GM12864 (cell line): ENCODE results near the gene FAM221B.

ENCODE experiments used
- DNase-seq: peaks from one replicate; pipeline ENCODE4 v3.0.0-alpha.2; 2011; ENCODE audit warnings: low read depth
- H3K4me3 ChIP-seq: 2 replicates; pipeline ENCODE4 v1.5.1; 2011; ENCODE audit warnings: mild to moderate bottlenecking, low read depth, low read length, control low read depth
- CTCF ChIP-seq: IDR thresholded peaks from 2 replicates; pipeline ENCODE4 v1.5.1; 2011; ENCODE audit warnings: low read depth, mild to moderate bottlenecking, moderate library complexity, low read length, control low read depth, inconsistent platforms; ENCODE audit errors: missing control alignments

The FAM221B gene

GRCh38 chr9:35847792-35848572 lies 19.4 kb upstream of the FAM221B start:
- no peak for TF ChIP-seq CTCF
- peak; percentile 86 for DNase-seq

GRCh38 chr9:35845824-35846771 lies 17.6 kb upstream of the FAM221B start:
- DNase-seq, result no peak
- no peak overlapping the region for H3K4me3 ChIP-seq
- no peak for TF ChIP-seq CTCF

More at GRCh38 chr9:35847792-35848572, 19.4 kb upstream of the FAM221B start:
- no peak overlapping the region for H3K4me3 ChIP-seq

DNA sequence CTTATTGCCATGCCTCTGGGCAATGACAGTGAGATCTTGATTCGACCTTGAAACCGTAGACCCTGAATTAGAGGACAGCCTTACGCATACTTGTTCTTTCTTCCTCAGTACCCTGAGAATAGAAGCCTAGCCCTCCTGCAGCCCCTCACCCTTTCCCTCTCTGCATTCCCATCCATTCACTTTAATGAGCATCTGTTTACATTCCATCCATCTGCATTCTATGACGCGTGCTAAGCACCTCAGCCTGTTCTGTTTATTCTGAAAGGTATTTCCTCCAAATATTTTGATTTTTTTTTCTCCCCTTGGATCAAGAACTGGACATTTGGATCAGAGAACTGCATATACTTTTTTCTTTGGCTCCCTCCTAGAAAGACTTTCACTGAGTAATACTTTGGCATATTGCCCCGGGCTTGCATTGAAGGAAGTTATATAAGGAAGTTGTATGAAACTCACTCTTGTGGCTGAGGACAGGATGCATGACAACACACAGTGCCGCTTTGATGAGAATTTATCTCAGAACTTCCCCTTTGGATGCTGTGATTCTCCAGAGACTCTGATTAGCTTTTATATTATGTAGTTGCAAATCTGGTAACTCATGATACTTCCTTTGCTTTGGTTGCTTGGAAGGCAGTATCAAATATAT lies 16.2 kb upstream of the FAM221B start:
- TF ChIP-seq CTCF, result no peak
- DNase-seq, result no peak
- no peak overlapping the region for H3K4me3 ChIP-seq

DNA sequence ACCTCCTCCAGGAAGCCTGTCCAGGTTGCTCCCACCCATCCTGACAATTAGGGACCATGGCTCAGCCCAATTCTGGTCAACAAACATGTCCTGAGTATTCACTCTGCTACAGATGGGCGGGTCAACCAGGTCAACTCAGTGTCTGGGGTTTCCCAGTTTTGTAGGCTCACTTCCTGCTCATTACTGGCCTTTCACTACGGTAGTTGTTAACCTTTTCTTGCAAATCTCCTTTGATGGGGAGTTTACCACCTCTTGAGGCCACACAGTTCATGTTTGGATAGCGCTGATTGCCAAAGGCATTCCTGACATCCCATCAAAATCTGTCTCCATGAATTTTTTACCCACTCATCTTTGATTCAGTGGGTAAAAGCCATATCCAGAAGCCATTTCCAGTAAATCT lies 14.3 kb upstream of the FAM221B start:
- peak; percentile 68 for DNase-seq

DNA sequence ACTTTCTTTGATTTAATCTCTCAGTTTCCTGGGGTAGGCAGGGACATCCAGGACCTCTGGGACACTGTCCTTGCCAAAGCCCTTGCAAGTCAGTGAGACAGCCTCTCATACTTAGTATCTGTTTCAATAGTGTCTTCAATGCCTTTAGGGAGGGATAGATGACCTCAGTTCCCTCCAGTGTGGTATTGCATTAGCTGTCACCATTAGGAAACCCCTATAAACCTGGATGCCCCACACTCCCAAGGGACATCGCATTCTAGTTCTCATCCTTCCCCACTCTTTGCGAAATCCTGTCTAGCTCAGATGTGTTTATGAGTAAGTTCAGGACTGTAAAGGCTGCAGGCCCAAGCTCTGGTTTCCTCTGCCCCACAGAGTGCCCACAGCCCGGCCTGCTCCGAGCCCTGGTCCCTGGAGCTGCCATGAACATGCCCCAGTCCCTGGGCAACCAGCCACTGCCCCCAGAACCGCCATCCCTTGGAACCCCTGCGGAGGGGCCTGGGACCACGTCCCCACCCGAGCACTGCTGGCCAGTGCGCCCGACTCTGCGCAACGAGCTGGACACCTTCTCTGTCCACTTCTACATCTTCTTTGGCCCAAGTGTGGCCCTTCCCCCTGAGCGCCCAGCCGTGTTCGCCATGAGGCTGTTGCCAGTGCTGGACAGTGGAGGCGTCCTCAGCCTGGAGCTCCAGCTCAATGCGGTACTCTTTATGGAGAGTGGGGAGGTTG lies 13.7 kb upstream of the FAM221B start:
- DNase-seq, result no peak
- no peak overlapping the region for H3K4me3 ChIP-seq
- no peak for TF ChIP-seq CTCF

More for the DNA sequence above, 14.3 kb upstream of the FAM221B start:
- no peak overlapping the region for H3K4me3 ChIP-seq
- no peak for TF ChIP-seq CTCF

GRCh38 chr9:35841645-35841900 lies 13.0 kb upstream of the FAM221B start:
- DNase-seq, result no peak
- no peak overlapping the region for H3K4me3 ChIP-seq
- TF ChIP-seq CTCF, result no peak
